Activated CD4-positive, CD25-positive, alpha-beta regulatory T cell treated with anti-CD3 and anti-CD28 coated beads, Interleukin-2, amount 50 U/mL, for 16 hours (primary cell): ENCODE measurements around the gene SOX13.

ENCODE experiments used
- DNase-seq: peaks from one replicate; pipeline ENCODE4 v3.0.0-alpha.2; 2020; ENCODE audit warnings: low read depth, low spot score

SOX13 gene

GRCh38 chr1:204152310-204153044 is 79.6 kb downstream of the SOX13 start:
- DNase-seq, result no peak

- DNase-seq, result no peak
Observed at GRCh38 chr1:204153667-204154066, 80.8 kb downstream of the SOX13 start.

GRCh38 chr1:204154568-204155255 is 81.8 kb downstream of the SOX13 start:
- no peak for DNase-seq

- no peak for DNase-seq
Observed at GRCh38 chr1:204155881-204156280, 83.0 kb downstream of the SOX13 start.

- DNase-seq, result no peak
Observed at GRCh38 chr1:204157962-204158361, 85.0 kb downstream of the SOX13 start.

- no peak for DNase-seq
Observed at GRCh38 chr1:204161609-204162493, 88.9 kb downstream of the SOX13 start.

- DNase-seq, result peak; percentile 54
Observed at GRCh38 chr1:204162494-204163074, 89.7 kb downstream of the SOX13 start.

- DNase-seq, result no peak
Observed at GRCh38 chr1:204166219-204166618, 93.3 kb downstream of the SOX13 start, which contains the start of gene REN. REN (minus strand) TSS chr1:204166337; CDS start chr1:204166293, 44 bp downstream.

GRCh38 chr1:204167730-204168129 is 94.8 kb downstream of the SOX13 start:
- no peak for DNase-seq

- DNase-seq, result no peak
Observed at GRCh38 chr1:204169858-204170257, 96.9 kb downstream of the SOX13 start.

GRCh38 chr1:204170494-204171155 is 97.7 kb downstream of the SOX13 start:
- DNase-seq, result no peak

GRCh38 chr1:204171751-204172178 is 98.8 kb downstream of the SOX13 start:
- no peak for DNase-seq

GRCh38 chr1:204172404-204173029 is 99.6 kb downstream of the SOX13 start:
- DNase-seq, result no peak

GRCh38 chr1:204174958-204175357 is 102.0 kb downstream of the SOX13 start:
- DNase-seq, result no peak

GRCh38 chr1:204176049-204176448 is 103.1 kb downstream of the SOX13 start:
- no peak for DNase-seq

GRCh38 chr1:204177133-204177532 is 104.2 kb downstream of the SOX13 start:
- no peak for DNase-seq
